Activated T-helper 1 cell treated with anti-CD3 and anti-CD28 coated beads, Interleukin-12 subunit alpha, Interleukin-12 subunit beta, Interleukin-2, Interleukin-4 antibody, amounts not matched to agents 30 ng/mL and 10 ng/mL and 1 ng/mL, durations not matched to agents 14 hours and 24 hours and 36 hours (primary cell): ENCODE data around the gene LRRTM3. TPM values are rescaled to one million over a fixed set of nuclear protein-coding genes. Genes with fewer than 3 reads are reported as not detected.

ENCODE experiments used
- DNase-seq: peaks from one replicate; pipeline ENCODE4 v3.0.0; 2021; ENCODE audit warnings: low spot score
- H3K27ac Mint-ChIP-seq: one replicate; pipeline ENCODE4 v1.8.0; 2021; ENCODE audit warnings: mild to moderate bottlenecking, mixed read lengths
- H3K27me3 Mint-ChIP-seq: one replicate; pipeline ENCODE4 v1.8.0; 2022; ENCODE audit warnings: mild to moderate bottlenecking, moderate library complexity, mixed read lengths; ENCODE audit not compliant: insufficient read depth
- H3K36me3 Mint-ChIP-seq: one replicate; pipeline ENCODE4 v1.8.0; 2021; ENCODE audit warnings: low read depth, mixed read lengths
- H3K4me1 Mint-ChIP-seq: one replicate; pipeline ENCODE4 v1.8.0; 2021; ENCODE audit warnings: low read depth, mixed read lengths
- H3K4me3 Mint-ChIP-seq: one replicate; pipeline ENCODE4 v1.8.0; 2021; ENCODE audit warnings: mild to moderate bottlenecking, moderate library complexity, mixed read lengths
- H3K9me3 Mint-ChIP-seq: one replicate; pipeline ENCODE4 v1.8.0; 2021; ENCODE audit warnings: mixed read lengths
- intact Hi-C: fragments of 100-400 bp; cut with micrococcal nuclease; formaldehyde crosslinking; loops from one replicate; pipeline ENCODE4 v1.15.1; 2024
- total RNA-seq: library from RNA; stranded (reverse); gene quantifications from 2 replicates; pipeline ENCODE4 v1.2.3, GENCODE V29; 2022

LRRTM3 gene
- total RNA-seq, 1 donor from 2014 or later, result not detected

DNA sequence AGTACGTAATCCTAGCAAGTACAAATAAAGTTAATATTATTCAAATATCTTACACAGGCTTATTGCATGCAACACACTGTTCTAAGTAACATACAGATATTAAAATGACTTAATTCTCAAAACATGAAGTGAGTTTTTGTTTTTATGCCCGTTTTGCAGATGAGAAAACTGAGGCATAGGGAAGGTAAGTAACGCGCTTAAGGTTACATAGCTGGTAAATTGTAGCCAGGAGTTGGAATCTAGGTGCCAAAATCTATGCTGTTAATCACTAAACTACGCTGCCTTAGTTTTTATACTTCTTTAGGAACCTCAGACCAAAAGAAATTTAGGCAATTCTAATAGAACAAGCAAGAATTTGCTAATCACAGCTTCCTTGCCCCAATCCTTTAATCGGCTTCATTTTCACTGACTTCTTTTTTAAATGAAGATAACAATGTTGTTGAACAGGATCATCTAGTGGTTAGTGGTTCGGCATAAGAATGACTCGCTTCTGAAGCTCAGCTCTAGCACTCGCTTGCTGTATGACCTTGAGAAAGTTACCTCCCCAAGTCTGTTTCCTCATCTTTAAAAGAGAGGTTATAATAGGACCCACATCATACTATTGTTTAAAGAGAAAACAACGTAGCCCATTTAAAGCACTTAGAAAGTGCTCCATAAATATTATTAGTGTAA, 1.0 kb upstream of the LRRTM3 start:
- Mint-ChIP-seq H3K4me1 (no peaks in the 10 kb centered on the region), H3K27me3 (peaks cover 27% of the 10 kb centered on the region), H3K9me3 (no peaks in the 10 kb centered on the region), H3K27ac (no peak overlapping the region), H3K4me3 (no peak overlapping the region), H3K36me3 (no peaks in the 10 kb centered on the region)
- intact Hi-C loops, result no loop called here
- no peak for DNase-seq

DNA sequence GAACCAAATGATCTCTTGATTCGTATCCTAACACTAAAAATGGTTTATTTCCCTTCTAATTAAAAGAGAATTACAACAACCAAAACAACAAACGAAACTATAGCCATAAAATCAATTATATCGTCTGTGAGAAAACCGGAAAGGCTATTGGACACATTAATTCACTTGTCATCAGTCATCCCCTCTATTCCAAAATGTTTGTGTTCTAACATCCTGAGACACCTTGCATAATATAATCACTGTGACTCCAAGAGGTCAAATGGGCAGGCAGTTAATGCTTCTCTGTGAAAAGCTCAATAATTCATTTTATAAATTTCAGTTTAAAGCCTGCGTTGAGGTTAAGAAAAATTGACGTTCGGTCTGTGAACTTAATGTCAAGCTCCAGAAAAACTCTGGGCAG, 463 bp upstream of the LRRTM3 start:
- no peaks in the 10 kb centered on the region for H3K9me3 Mint-ChIP-seq
- no peaks in the 10 kb centered on the region for H3K4me1 Mint-ChIP-seq
- H3K36me3 Mint-ChIP-seq, result no peaks in the 10 kb centered on the region
- intact Hi-C loops, result no loop called here
- H3K27ac Mint-ChIP-seq, result no peak overlapping the region
- no peak overlapping the region for H3K4me3 Mint-ChIP-seq
- H3K27me3 Mint-ChIP-seq, result peaks cover 27% of the 10 kb centered on the region
- no peak for DNase-seq

- Mint-ChIP-seq H3K4me3 (no peak overlapping the region), H3K27me3 (peaks cover 29% of the 10 kb centered on the region), H3K9me3 (no peaks in the 10 kb centered on the region), H3K27ac (no peak overlapping the region), H3K4me1 (no peaks in the 10 kb centered on the region), H3K36me3 (no peaks in the 10 kb centered on the region)
- DNase-seq, result no peak
- intact Hi-C loops, result no loop called here
Observed at GRCh38 chr10:66926841-66927240, 1.0 kb downstream of the LRRTM3 start.

- Mint-ChIP-seq H3K27ac (no peak overlapping the region), H3K4me3 (no peak overlapping the region), H3K27me3 (peaks cover 29% of the 10 kb centered on the region), H3K4me1 (no peaks in the 10 kb centered on the region), H3K9me3 (no peaks in the 10 kb centered on the region), H3K36me3 (no peaks in the 10 kb centered on the region)
- intact Hi-C loops, result no loop called here
- DNase-seq, result no peak
Observed at GRCh38 chr10:66927251-66927935, 1.6 kb downstream of the LRRTM3 start.

DNA sequence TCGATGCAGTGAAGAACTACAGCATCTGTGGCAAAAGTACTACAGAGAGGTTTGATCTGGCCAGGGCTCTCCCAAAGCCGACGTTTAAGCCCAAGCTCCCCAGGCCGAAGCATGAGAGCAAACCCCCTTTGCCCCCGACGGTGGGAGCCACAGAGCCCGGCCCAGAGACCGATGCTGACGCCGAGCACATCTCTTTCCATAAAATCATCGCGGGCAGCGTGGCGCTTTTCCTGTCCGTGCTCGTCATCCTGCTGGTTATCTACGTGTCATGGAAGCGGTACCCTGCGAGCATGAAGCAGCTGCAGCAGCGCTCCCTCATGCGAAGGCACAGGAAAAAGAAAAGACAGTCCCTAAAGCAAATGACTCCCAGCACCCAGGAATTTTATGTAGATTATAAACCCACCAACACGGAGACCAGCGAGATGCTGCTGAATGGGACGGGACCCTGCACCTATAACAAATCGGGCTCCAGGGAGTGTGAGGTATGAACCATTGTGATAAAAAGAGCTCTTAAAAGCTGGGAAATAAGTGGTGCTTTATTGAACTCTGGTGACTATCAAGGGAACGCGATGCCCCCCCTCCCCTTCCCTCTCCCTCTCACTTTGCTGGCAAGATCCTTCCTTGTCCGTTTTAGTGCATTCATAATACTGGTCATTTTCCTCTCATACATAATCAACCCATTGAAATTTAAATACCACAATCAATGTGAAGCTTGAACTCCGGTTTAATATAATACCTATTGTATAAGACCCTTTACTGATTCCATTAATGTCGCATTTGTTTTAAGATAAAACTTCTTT, 2.3 kb downstream of the LRRTM3 start:
- peaks cover 29% of the 10 kb centered on the region for H3K27me3 Mint-ChIP-seq

DNA sequence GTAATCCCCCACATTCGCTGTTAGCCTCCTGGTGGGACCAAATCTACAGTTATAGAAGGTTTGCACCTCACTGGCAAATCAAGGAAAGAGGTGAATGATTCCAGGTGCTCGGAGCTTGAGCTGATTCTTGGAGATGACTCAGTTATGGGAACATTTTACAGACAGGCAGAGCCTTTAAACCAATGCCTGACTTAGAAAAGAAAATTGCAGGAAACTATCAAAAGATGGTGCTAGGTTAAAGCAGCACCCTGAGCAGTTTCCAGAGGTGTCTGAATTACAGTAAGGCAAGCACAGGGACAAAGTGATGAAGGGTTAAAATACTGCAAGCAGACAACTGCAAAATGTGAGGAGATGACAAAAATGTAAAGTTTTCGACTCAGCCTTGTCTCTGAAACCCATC, 2.9 kb downstream of the LRRTM3 start:
- intact Hi-C loops, result no loop called here

More for the DNA sequence above, 2.3 kb downstream of the LRRTM3 start:
- Mint-ChIP-seq H3K4me1 (no peaks in the 10 kb centered on the region), H3K4me3 (no peak overlapping the region), H3K9me3 (no peaks in the 10 kb centered on the region), H3K36me3 (no peaks in the 10 kb centered on the region), H3K27ac (no peak overlapping the region)
- DNase-seq, result no peak
- intact Hi-C loops, result no loop called here

DNA sequence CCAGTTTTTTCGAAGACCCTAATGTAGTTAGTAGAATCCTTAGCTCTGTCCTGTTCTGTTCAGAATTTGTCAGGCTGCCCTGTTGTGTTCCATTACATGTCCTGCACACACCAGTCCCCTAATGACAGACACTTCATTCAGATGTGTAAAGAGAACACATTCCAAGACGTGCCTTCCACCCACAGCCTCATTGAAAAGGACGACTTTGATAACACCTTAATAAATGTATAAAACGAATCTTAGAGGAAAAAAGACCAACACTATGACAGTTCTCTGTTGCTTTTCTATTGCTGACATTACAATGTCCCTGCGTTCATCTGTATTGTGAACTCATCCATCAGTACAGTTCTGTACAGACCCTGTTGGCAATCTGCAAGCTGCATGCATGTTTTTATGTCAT, 3.5 kb downstream of the LRRTM3 start:
- H3K9me3 Mint-ChIP-seq, result no peaks in the 10 kb centered on the region
- no peaks in the 10 kb centered on the region for H3K4me1 Mint-ChIP-seq
- H3K36me3 Mint-ChIP-seq, result no peaks in the 10 kb centered on the region
- H3K27me3 Mint-ChIP-seq, result peaks cover 29% of the 10 kb centered on the region
- no peak overlapping the region for H3K4me3 Mint-ChIP-seq
- no peak overlapping the region for H3K27ac Mint-ChIP-seq
- intact Hi-C loops, result no loop called here
- no peak for DNase-seq

More for the DNA sequence above, 2.9 kb downstream of the LRRTM3 start:
- DNase-seq, result no peak
- Mint-ChIP-seq H3K4me3 (no peak overlapping the region), H3K9me3 (no peaks in the 10 kb centered on the region), H3K27me3 (peaks cover 29% of the 10 kb centered on the region), H3K27ac (no peak overlapping the region), H3K36me3 (no peaks in the 10 kb centered on the region), H3K4me1 (no peaks in the 10 kb centered on the region)

- H3K36me3 Mint-ChIP-seq, result no peaks in the 10 kb centered on the region
- intact Hi-C loops, result loop anchor here (10.0 kb wide), 1 partner anchor 727 kb away; no protein-coding TSS in a partner anchor
- DNase-seq, result no peak
Observed at GRCh38 chr10:66931340-66931948, 5.6 kb downstream of the LRRTM3 start.

DNA sequence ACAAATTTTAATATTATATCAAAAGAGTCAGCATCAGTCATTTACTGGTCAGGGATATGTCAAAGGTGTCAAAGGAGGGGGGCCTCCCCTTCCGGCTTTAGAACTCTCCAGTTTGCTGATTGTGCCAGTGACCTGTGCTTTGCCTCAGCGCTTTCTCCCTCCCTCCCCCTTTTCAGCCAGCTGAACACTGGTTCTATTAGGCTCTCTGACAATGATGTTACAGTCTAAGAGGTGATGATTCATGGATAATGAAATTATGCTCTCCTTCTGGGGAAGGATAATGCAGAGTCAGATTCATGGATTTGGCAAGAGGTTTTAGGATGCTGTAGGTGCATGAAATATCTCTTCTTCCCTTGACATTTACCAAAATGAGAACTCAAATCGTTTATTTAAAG, 6.1 kb downstream of the LRRTM3 start:
- no peaks in the 10 kb centered on the region for H3K4me1 Mint-ChIP-seq
- no peaks in the 10 kb centered on the region for H3K9me3 Mint-ChIP-seq
- no peaks in the 10 kb centered on the region for H3K36me3 Mint-ChIP-seq
- DNase-seq, result no peak
- intact Hi-C loops, result loop anchor here (10.0 kb wide), 1 partner anchor 727 kb away; no protein-coding TSS in a partner anchor
- H3K4me3 Mint-ChIP-seq, result no peak overlapping the region
- no peak overlapping the region for H3K27ac Mint-ChIP-seq
- H3K27me3 Mint-ChIP-seq, result peaks cover 20% of the 10 kb centered on the region

More at GRCh38 chr10:66931340-66931948, 5.6 kb downstream of the LRRTM3 start:
- H3K27ac Mint-ChIP-seq, result no peak overlapping the region
- no peaks in the 10 kb centered on the region for H3K4me1 Mint-ChIP-seq
- H3K27me3 Mint-ChIP-seq, result peaks cover 22% of the 10 kb centered on the region
- H3K4me3 Mint-ChIP-seq, result no peak overlapping the region
- no peaks in the 10 kb centered on the region for H3K9me3 Mint-ChIP-seq

DNA sequence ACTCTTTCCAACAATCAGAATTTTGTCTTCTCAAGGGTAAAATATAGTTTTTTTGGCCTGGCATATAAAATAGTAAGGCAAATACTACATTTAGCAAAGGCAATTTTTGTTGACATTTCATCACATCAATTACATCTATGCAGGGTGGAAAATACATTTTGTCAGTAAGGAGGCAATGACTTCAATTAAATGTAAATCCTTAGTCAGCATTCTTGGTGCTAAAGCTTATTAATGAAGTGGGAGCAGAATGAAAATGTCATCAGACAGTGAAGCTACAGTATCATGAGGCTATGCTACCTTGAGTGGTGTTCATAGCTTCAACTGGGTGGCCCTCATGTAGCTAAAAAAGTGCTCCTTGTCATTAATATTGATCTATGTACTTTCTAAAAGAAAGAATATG, 8.9 kb downstream of the LRRTM3 start:
- no peak overlapping the region for H3K27ac Mint-ChIP-seq
- H3K4me1 Mint-ChIP-seq, result no peaks in the 10 kb centered on the region
- no peak for DNase-seq
- no peak overlapping the region for H3K4me3 Mint-ChIP-seq
- H3K36me3 Mint-ChIP-seq, result no peaks in the 10 kb centered on the region
- H3K27me3 Mint-ChIP-seq, result peaks cover 2% of the 10 kb centered on the region
- intact Hi-C loops, result loop anchor here (10.0 kb wide), 1 partner anchor 730 kb away; no protein-coding TSS in a partner anchor
- H3K9me3 Mint-ChIP-seq, result no peaks in the 10 kb centered on the region

DNA sequence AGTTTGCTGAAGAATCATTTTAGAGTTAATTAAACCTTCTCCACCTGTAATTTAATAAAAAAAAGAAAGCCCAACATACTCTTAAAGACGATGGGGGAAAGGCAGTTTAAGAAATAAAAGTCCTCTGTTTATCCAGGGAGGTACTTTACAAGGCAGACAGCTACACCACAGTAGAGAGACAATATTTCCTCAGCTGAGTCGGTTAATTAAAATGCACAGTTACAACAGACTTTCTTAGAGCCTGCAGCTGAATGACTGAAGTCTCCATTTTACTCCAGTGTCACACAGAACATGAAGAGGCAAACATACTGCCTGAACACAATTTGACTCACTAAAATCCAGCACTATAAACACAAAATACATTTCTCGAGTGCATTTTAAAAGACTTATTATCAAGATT, 15.1 kb downstream of the LRRTM3 start:
- Mint-ChIP-seq H3K4me1 (no peaks in the 10 kb centered on the region), H3K4me3 (no peak overlapping the region), H3K9me3 (no peaks in the 10 kb centered on the region), H3K27ac (no peak overlapping the region), H3K27me3 (no peaks in the 10 kb centered on the region), H3K36me3 (no peaks in the 10 kb centered on the region)
- no peak for DNase-seq
- intact Hi-C loops, result no loop called here

DNA sequence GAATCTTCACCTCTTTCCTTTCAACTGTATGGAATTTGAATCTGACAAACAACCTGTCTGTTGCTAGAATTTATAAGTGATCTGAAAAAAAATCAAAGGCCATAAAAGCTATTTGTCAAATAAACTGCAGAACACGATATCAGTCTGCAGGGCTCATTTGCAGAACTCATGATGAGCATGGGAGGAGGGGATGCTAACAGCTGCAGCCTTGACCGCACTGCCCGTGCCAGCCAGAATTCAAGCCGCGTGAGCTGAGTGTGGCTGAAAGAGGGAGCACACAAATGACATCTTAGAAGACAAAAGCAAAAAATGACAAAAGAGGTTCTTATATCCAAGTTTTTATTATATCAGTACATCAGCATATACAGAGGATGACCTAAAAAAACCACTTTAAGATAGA, 15.7 kb downstream of the LRRTM3 start:
- Mint-ChIP-seq H3K27ac (no peak overlapping the region), H3K36me3 (no peaks in the 10 kb centered on the region), H3K27me3 (no peaks in the 10 kb centered on the region), H3K4me3 (no peak overlapping the region), H3K9me3 (no peaks in the 10 kb centered on the region), H3K4me1 (no peaks in the 10 kb centered on the region)
- no peak for DNase-seq
- intact Hi-C loops, result no loop called here
